ENCODE measurements around the gene CCL28. TPM values are rescaled to one million over a fixed set of nuclear protein-coding genes. Genes with fewer than 3 reads are reported as not detected.

CCL28 gene
- total RNA-seq, 1 donor from 2014 or later, result 7.6 TPM

GRCh38 chr5:43357878-43358281, 54.3 kb downstream of the CCL28 start:
- DNase-seq (ENCODE audit: low spot score), result no peak

- no peak for DNase-seq (ENCODE audit: low spot score)
These were observed 55.1 kb downstream of the CCL28 start for GRCh38 chr5:43357067-43357466.

DNA sequence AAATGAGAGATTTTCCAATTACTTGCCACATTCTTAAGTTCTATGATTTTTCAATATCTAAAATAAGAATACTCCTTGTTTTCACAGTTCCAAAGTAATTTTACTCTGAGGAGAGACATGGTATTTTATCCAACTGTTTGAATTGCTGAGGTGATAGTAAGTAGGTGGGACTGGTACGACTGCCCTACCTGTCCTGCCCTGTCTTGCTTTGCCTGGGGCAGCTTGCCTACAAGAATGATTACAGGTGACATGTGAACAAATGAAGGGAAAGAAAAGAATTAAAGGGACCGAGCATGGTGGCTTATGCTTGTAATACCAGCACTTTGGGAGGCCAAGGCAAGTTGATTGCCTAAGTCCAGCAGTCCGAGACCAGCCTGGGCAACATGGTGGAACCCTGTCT, 57.4 kb downstream of the CCL28 start:
- DNase-seq (ENCODE audit: low spot score), result no peak

DNA sequence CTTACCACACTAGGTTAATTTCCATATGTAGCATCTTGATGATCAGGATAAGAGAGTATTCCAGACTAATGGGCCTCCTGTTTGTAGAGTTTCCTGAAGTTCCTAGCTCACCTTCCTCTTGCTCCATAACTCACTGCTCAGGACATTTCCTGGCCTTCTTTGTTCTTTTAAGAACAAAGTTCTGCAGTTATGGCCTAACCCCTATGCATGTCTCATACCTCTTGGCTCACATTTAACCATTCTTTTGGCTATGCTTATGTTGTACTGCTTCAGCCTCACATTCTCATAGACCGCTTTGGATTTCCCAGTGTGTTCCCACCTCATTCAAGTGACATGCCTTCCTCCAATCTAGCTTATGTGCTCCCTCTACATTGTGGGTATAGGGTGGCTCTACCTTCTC, 58.5 kb downstream of the CCL28 start:
- DNase-seq (ENCODE audit: low spot score), result no peak

- DNase-seq (ENCODE audit: low spot score), result no peak
These were observed 59.3 kb downstream of the CCL28 start for GRCh38 chr5:43352915-43353314.

GRCh38 chr5:43352131-43352530, 60.1 kb downstream of the CCL28 start:
- no peak for DNase-seq (ENCODE audit: low spot score)

GRCh38 chr5:43348861-43349363, 63.3 kb downstream of the CCL28 start:
- no peak for DNase-seq (ENCODE audit: low spot score)

DNA sequence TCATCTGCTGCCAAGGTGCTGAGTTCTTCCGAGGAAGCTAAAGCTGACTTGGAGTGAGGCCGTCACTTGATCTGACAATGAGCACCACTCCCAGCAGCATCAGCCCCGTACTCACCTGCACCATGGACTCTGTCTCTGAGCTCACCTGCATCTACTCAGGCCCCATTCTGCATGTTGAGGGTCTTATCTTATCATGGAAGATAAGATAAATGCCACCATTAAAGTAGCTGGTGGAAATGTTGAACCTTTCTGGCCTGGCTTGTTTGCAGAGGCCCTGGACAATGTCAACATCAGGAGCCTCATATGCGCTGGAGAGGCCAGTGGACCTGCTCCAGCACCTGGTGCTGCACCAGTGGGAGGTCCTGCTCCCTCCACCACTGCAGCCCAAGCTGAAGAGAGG, 64.0 kb downstream of the CCL28 start:
- no peak for DNase-seq (ENCODE audit: low spot score)

DNA sequence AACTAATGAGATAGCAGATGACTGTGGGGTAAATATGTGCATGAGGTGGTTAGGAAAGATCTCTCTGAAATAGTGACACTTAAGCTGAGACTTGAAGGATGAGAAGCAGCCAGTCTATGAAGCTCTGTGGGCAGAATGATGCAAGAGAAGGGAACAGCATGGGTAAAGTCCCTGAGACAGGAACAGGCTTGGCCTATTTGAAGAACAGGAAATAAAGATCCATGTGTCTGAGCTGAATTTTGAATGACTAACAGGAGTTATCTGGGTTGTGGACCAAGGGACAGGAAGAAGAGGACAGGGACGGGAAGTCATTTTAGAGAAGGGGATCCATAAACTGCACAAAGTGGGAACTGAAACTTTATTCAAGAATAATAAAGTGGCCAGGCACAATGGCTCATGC, 73.3 kb downstream of the CCL28 start:
- DNase-seq (ENCODE audit: low spot score), result no peak

DNA sequence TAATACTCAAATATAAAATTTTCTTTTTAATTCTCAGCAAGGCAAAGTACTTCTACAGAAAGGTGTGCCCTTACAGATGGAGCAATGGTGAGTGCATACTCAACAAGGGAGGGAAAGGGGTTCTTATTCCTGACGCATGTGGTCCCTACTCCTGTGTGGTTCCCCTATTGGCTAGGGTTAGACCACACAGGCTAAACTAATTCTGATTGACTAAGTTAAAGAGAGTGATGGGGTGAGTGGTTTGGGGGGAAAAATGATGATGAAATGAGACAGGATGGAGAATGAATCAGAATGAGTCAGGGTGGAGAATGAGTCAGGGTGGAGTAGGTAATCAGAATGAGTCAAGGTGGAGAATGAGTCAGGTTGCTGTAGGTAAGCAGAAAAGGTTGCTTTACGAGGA, 76.0 kb downstream of the CCL28 start:
- no peak for DNase-seq (ENCODE audit: low spot score)

GRCh38 chr5:43335681-43336080, 76.5 kb downstream of the CCL28 start:
- no peak for DNase-seq (ENCODE audit: low spot score)

GRCh38 chr5:43332401-43332800, 79.8 kb downstream of the CCL28 start:
- DNase-seq (ENCODE audit: low spot score), result no peak

Other genes starting within 250 kb of the CCL28 start
- 1.8 TPM for gene NIM1K, start 220.2 kb downstream of the CCL28 start, total RNA-seq
- 131 TPM for gene HMGCS1, start 99.0 kb downstream of the CCL28 start, total RNA-seq
- gene TMEM267, start 71.5 kb upstream of the CCL28 start, total RNA-seq, result 17.5 TPM
- gene C5orf34, start 102.8 kb upstream of the CCL28 start, total RNA-seq, result 3.2 TPM
- gene PAIP1, start 144.7 kb upstream of the CCL28 start, total RNA-seq, result 77.5 TPM
- 71.1 TPM for gene NNT, start 190.8 kb upstream of the CCL28 start, total RNA-seq

Data from ureter (tissue), 1 donor.